ENCODE data around the gene PILRA.
"Not testable (repeated sequence)": the region's sequence is repeated elsewhere in the genome, so short reads cannot be mapped to it uniquely, and the experiment has no call there.

PILRA gene

GRCh38 chr7:100373261-100373831, at the start of gene PILRA:
Gene PILRA, plus strand, starts transcription at chr7:100373487. Its CDS starts 170 bp downstream, at chr7:100373657.
- H3K4me1 ChIP-seq (ENCODE audit: control insufficient read depth in 1 of 2, insufficient read depth in 2 of 2, low read length in 2 of 2), result no peaks in the 10 kb centered on the region

GRCh38 chr7:100324194-100324593, 49.1 kb upstream of the PILRA start:
- H3K36me3 ChIP-seq (ENCODE audit: control insufficient read depth in 1 of 2, insufficient read depth in 2 of 2, low read length in 2 of 2); H3K4me3 ChIP-seq (ENCODE audit: low read depth in 1 of 2, low read length in 2 of 2): not testable (repeated sequence)

More at GRCh38 chr7:100373261-100373831, at the start of gene PILRA:
- H3K27ac ChIP-seq (ENCODE audit: low read depth, low read length), result no peak within 1 kb of the TSS
- no peaks in the 10 kb centered on the region for H3K36me3 ChIP-seq (ENCODE audit: control insufficient read depth in 1 of 2, insufficient read depth in 2 of 2, low read length in 2 of 2)
- H3K4me3 ChIP-seq (ENCODE audit: low read depth in 1 of 2, low read length in 2 of 2), result no peak within 1 kb of the TSS
- no peaks in the 10 kb centered on the region for H3K9me3 ChIP-seq (ENCODE audit: control insufficient read depth in 1 of 2, low read length in 2 of 2)
- H3K9ac ChIP-seq (ENCODE audit: low read depth in 1 of 2, low read length in 2 of 2), result no peak within 1 kb of the TSS
- H3K27me3 ChIP-seq (ENCODE audit: control insufficient read depth in 1 of 2, insufficient read depth in 2 of 2, low read length in 2 of 2), result no peaks in the 10 kb centered on the region

GRCh38 chr7:100325671-100326070, 47.6 kb upstream of the PILRA start:
- H3K9me3 ChIP-seq (ENCODE audit: control insufficient read depth in 1 of 2, low read length in 2 of 2); H3K4me3 ChIP-seq (ENCODE audit: low read depth in 1 of 2, low read length in 2 of 2); H3K9ac ChIP-seq (ENCODE audit: low read depth in 1 of 2, low read length in 2 of 2); H3K36me3 ChIP-seq (ENCODE audit: control insufficient read depth in 1 of 2, insufficient read depth in 2 of 2, low read length in 2 of 2); H3K4me1 ChIP-seq (ENCODE audit: control insufficient read depth in 1 of 2, insufficient read depth in 2 of 2, low read length in 2 of 2); H3K27ac ChIP-seq (ENCODE audit: low read depth, low read length); H3K27me3 ChIP-seq (ENCODE audit: control insufficient read depth in 1 of 2, insufficient read depth in 2 of 2, low read length in 2 of 2): not testable (repeated sequence)

More at GRCh38 chr7:100324194-100324593, 49.1 kb upstream of the PILRA start:
- H3K27ac ChIP-seq (ENCODE audit: low read depth, low read length); H3K4me1 ChIP-seq (ENCODE audit: control insufficient read depth in 1 of 2, insufficient read depth in 2 of 2, low read length in 2 of 2); H3K27me3 ChIP-seq (ENCODE audit: control insufficient read depth in 1 of 2, insufficient read depth in 2 of 2, low read length in 2 of 2); H3K9ac ChIP-seq (ENCODE audit: low read depth in 1 of 2, low read length in 2 of 2); H3K9me3 ChIP-seq (ENCODE audit: control insufficient read depth in 1 of 2, low read length in 2 of 2): not testable (repeated sequence)

- H3K4me1 ChIP-seq (ENCODE audit: control insufficient read depth in 1 of 2, insufficient read depth in 2 of 2, low read length in 2 of 2); H3K27me3 ChIP-seq (ENCODE audit: control insufficient read depth in 1 of 2, insufficient read depth in 2 of 2, low read length in 2 of 2); H3K9me3 ChIP-seq (ENCODE audit: control insufficient read depth in 1 of 2, low read length in 2 of 2); H3K4me3 ChIP-seq (ENCODE audit: low read depth in 1 of 2, low read length in 2 of 2); H3K9ac ChIP-seq (ENCODE audit: low read depth in 1 of 2, low read length in 2 of 2); H3K36me3 ChIP-seq (ENCODE audit: control insufficient read depth in 1 of 2, insufficient read depth in 2 of 2, low read length in 2 of 2); H3K27ac ChIP-seq (ENCODE audit: low read depth, low read length): not testable (repeated sequence)
These were observed 46.4 kb upstream of the PILRA start for GRCh38 chr7:100326914-100327313.

GRCh38 chr7:100335566-100336466, 37.5 kb upstream of the PILRA start:
- Histone ChIP-seq H3K27ac (ENCODE audit: low read depth, low read length) (peak overlapping the region; percentile 97), H3K4me3 (ENCODE audit: low read depth in 1 of 2, low read length in 2 of 2) (peak overlapping the region; percentile 65 to 86), H3K9ac (ENCODE audit: low read depth in 1 of 2, low read length in 2 of 2) (peak overlapping the region; percentile 39 to 77)
- H3K4me1 ChIP-seq (ENCODE audit: control insufficient read depth in 1 of 2, insufficient read depth in 2 of 2, low read length in 2 of 2); H3K27me3 ChIP-seq (ENCODE audit: control insufficient read depth in 1 of 2, insufficient read depth in 2 of 2, low read length in 2 of 2); H3K36me3 ChIP-seq (ENCODE audit: control insufficient read depth in 1 of 2, insufficient read depth in 2 of 2, low read length in 2 of 2); H3K9me3 ChIP-seq (ENCODE audit: control insufficient read depth in 1 of 2, low read length in 2 of 2): not testable (repeated sequence)

GRCh38 chr7:100338083-100338696, 35.1 kb upstream of the PILRA start:
- H3K36me3 ChIP-seq (ENCODE audit: control insufficient read depth in 1 of 2, insufficient read depth in 2 of 2, low read length in 2 of 2), result peaks cover 0 to 11% of the 10 kb centered on the region in 2 donors
- not testable (repeated sequence) for H3K9ac ChIP-seq (ENCODE audit: low read depth in 1 of 2, low read length in 2 of 2); H3K4me1 ChIP-seq (ENCODE audit: control insufficient read depth in 1 of 2, insufficient read depth in 2 of 2, low read length in 2 of 2); H3K27ac ChIP-seq (ENCODE audit: low read depth, low read length); H3K27me3 ChIP-seq (ENCODE audit: control insufficient read depth in 1 of 2, insufficient read depth in 2 of 2, low read length in 2 of 2); H3K9me3 ChIP-seq (ENCODE audit: control insufficient read depth in 1 of 2, low read length in 2 of 2); H3K4me3 ChIP-seq (ENCODE audit: low read depth in 1 of 2, low read length in 2 of 2)

- not testable (repeated sequence) for H3K9me3 ChIP-seq (ENCODE audit: control insufficient read depth in 1 of 2, low read length in 2 of 2); H3K27ac ChIP-seq (ENCODE audit: low read depth, low read length); H3K4me3 ChIP-seq (ENCODE audit: low read depth in 1 of 2, low read length in 2 of 2); H3K4me1 ChIP-seq (ENCODE audit: control insufficient read depth in 1 of 2, insufficient read depth in 2 of 2, low read length in 2 of 2); H3K9ac ChIP-seq (ENCODE audit: low read depth in 1 of 2, low read length in 2 of 2); H3K27me3 ChIP-seq (ENCODE audit: control insufficient read depth in 1 of 2, insufficient read depth in 2 of 2, low read length in 2 of 2)
- peaks cover under 1 to 16% of the 10 kb centered on the region in 2 donors for H3K36me3 ChIP-seq (ENCODE audit: control insufficient read depth in 1 of 2, insufficient read depth in 2 of 2, low read length in 2 of 2)
These were observed 32.0 kb upstream of the PILRA start for GRCh38 chr7:100341286-100341685.

GRCh38 chr7:100342765-100343164, 30.5 kb upstream of the PILRA start:
- H3K27me3 ChIP-seq (ENCODE audit: control insufficient read depth in 1 of 2, insufficient read depth in 2 of 2, low read length in 2 of 2), result no peaks in the 10 kb centered on the region
- peaks cover 0 to 5% of the 10 kb centered on the region in 2 donors for H3K4me1 ChIP-seq (ENCODE audit: control insufficient read depth in 1 of 2, insufficient read depth in 2 of 2, low read length in 2 of 2)
- H3K9ac ChIP-seq (ENCODE audit: low read depth in 1 of 2, low read length in 2 of 2), result no peak overlapping the region
- no peaks in the 10 kb centered on the region for H3K9me3 ChIP-seq (ENCODE audit: control insufficient read depth in 1 of 2, low read length in 2 of 2)
- no peak overlapping the region for H3K27ac ChIP-seq (ENCODE audit: low read depth, low read length)
- H3K36me3 ChIP-seq (ENCODE audit: control insufficient read depth in 1 of 2, insufficient read depth in 2 of 2, low read length in 2 of 2), result peaks cover 15 to 31% of the 10 kb centered on the region in 2 donors
- H3K4me3 ChIP-seq (ENCODE audit: low read depth in 1 of 2, low read length in 2 of 2), result no peak overlapping the region

- H3K36me3 ChIP-seq (ENCODE audit: control insufficient read depth in 1 of 2, insufficient read depth in 2 of 2, low read length in 2 of 2), result peaks cover 18 to 38% of the 10 kb centered on the region in 2 donors
- H3K9ac ChIP-seq (ENCODE audit: low read depth in 1 of 2, low read length in 2 of 2); H3K27ac ChIP-seq (ENCODE audit: low read depth, low read length); H3K27me3 ChIP-seq (ENCODE audit: control insufficient read depth in 1 of 2, insufficient read depth in 2 of 2, low read length in 2 of 2); H3K4me3 ChIP-seq (ENCODE audit: low read depth in 1 of 2, low read length in 2 of 2); H3K4me1 ChIP-seq (ENCODE audit: control insufficient read depth in 1 of 2, insufficient read depth in 2 of 2, low read length in 2 of 2); H3K9me3 ChIP-seq (ENCODE audit: control insufficient read depth in 1 of 2, low read length in 2 of 2): not testable (repeated sequence)
These were observed 29.1 kb upstream of the PILRA start for GRCh38 chr7:100344124-100344559.

Data from duodenal mucosa (tissue), 2 donors.